ENCODE measurements around the gene TXLNG.

The TXLNG gene

GRCh38 chrX:16870862-16871815 lies 84.9 kb downstream of the TXLNG start:
- no peak for DNase-seq (ENCODE audit: low read depth in 2 of 2)

- DNase-seq (ENCODE audit: low read depth in 2 of 2), result no peak
These were observed 86.8 kb downstream of the TXLNG start for GRCh38 chrX:16873106-16873505.

GRCh38 chrX:16874458-16875095 lies 88.3 kb downstream of the TXLNG start:
- DNase-seq (ENCODE audit: low read depth in 2 of 2), result no peak

GRCh38 chrX:16876696-16877095 lies 90.4 kb downstream of the TXLNG start:
- DNase-seq (ENCODE audit: low read depth in 2 of 2), result no peak

- DNase-seq (ENCODE audit: low read depth in 2 of 2), result no peak
These were observed 95.9 kb downstream of the TXLNG start for GRCh38 chrX:16882169-16882568.

- DNase-seq (ENCODE audit: low read depth in 2 of 2), result peak; percentile 54 to 57
These were observed 96.6 kb downstream of the TXLNG start for GRCh38 chrX:16882702-16883486.

GRCh38 chrX:16883487-16883804 lies 97.2 kb downstream of the TXLNG start:
- DNase-seq (ENCODE audit: low read depth in 2 of 2), result no peak

- no peak for DNase-seq (ENCODE audit: low read depth in 2 of 2)
These were observed 99.4 kb downstream of the TXLNG start for GRCh38 chrX:16885628-16886027.

GRCh38 chrX:16892504-16893362 lies 106.5 kb downstream of the TXLNG start:
- DNase-seq (ENCODE audit: low read depth in 2 of 2), result peak; percentile 9 to 57

Data from stimulated activated CD4-positive, alpha-beta T cell treated with anti-CD3 and anti-CD28 coated beads, Interleukin-1b, Interleukin-23, amount 100 ng/mL, for 4 hours (primary cell).